NCI-H82 (cell line): ENCODE results near the gene SLCO2A1.

Experiments
- DNase-seq: peaks from one replicate; lab custom pipeline; 2025; lab: John Stamatoyannopoulos, UW

The SLCO2A1 gene

GRCh38 chr3:133948996-133949395 is 80.7 kb downstream of the SLCO2A1 start:
- DNase-seq: no peak

GRCh38 chr3:133948131-133948810 is 81.5 kb downstream of the SLCO2A1 start:
- DNase-seq: no peak

- DNase-seq: no peak
These were observed 84.2 kb downstream of the SLCO2A1 start for GRCh38 chr3:133945381-133946095.

- DNase-seq: no peak
These were observed 84.9 kb downstream of the SLCO2A1 start for GRCh38 chr3:133944641-133945380.

- no peak for DNase-seq
These were observed 85.5 kb downstream of the SLCO2A1 start for GRCh38 chr3:133944181-133944580.

- no peak for DNase-seq
These were observed 86.0 kb downstream of the SLCO2A1 start for GRCh38 chr3:133943639-133944141.

GRCh38 chr3:133943031-133943535 is 86.6 kb downstream of the SLCO2A1 start:
- DNase-seq: no peak

- DNase-seq: no peak
These were observed 88.3 kb downstream of the SLCO2A1 start for GRCh38 chr3:133941415-133941821.

- no peak for DNase-seq
These were observed 89.2 kb downstream of the SLCO2A1 start for GRCh38 chr3:133940536-133940935.

GRCh38 chr3:133939463-133939835 is 90.3 kb downstream of the SLCO2A1 start:
- DNase-seq: no peak

GRCh38 chr3:133938770-133939462 is 90.8 kb downstream of the SLCO2A1 start:
- no peak for DNase-seq

- DNase-seq: no peak
These were observed 91.7 kb downstream of the SLCO2A1 start for GRCh38 chr3:133937756-133938601.

- no peak for DNase-seq
These were observed 92.6 kb downstream of the SLCO2A1 start for GRCh38 chr3:133937061-133937686.

- no peak for DNase-seq
These were observed 93.6 kb downstream of the SLCO2A1 start for GRCh38 chr3:133935843-133936769.

- DNase-seq: no peak
These were observed 94.5 kb downstream of the SLCO2A1 start for GRCh38 chr3:133934996-133935842.

- no peak for DNase-seq
These were observed 95.4 kb downstream of the SLCO2A1 start for GRCh38 chr3:133934073-133934970.
